ENCODE measurements around the gene TPP1. TPM values are rescaled to one million over a fixed set of nuclear protein-coding genes. Genes with fewer than 3 reads are reported as not detected.

Gene TPP1
- total and polyA plus RNA-seq, 10 of the 15 experiments (the other 5 are each of a cell fraction or from before 2014, with no cell fraction given) = 7.5 to 64.6 (median 38.3) TPM

GRCh38 chr11:6652182-6652581 is 33.0 kb upstream of the TPP1 start:
- 36% methylated on average over 3 of the region's 3 CpGs for WGBS (ENCODE audit: insufficient coverage, insufficient replicate concordance, low lambda C conversion rate, missing lambda C conversion rate)
- CTCF ChIA-PET = interaction anchor here (0.7 kb wide), 1 partner anchor 90 kb away, joined by 4 read pairs; no protein-coding TSS in a partner anchor
- FAIRE-seq (no peak), ATAC-seq (no peak), DNase-seq (ENCODE audit: low read depth, low spot score) (no peak)
- Histone ChIP-seq H3K9me3 (replicated peaks; ENCODE audit: control insufficient read depth, insufficient read depth, low read length) (no peaks in the 10 kb centered on the region), H3K4me1 (ENCODE audit: control insufficient read depth, insufficient read depth, low read length) (peaks cover 3% of the 10 kb centered on the region), H3K4me3 (no peak overlapping the region), H3K9ac (ENCODE audit: control insufficient read depth, insufficient read depth, low read length) (no peak overlapping the region), H3K36me3 (ENCODE audit: control insufficient read depth in 2 of 2, insufficient read depth in 2 of 2, low read length in 1 of 2) (no peaks in the 10 kb centered on the region), H3K27ac (ENCODE audit: control insufficient read depth, insufficient read depth) (no peak overlapping the region), H2AFZ (ENCODE audit: control insufficient read depth, low read depth, low read length) (no peak overlapping the region), H4K20me1 (ENCODE audit: control insufficient read depth, insufficient read depth) (no peaks in the 10 kb centered on the region), H3K27me3 (replicated peaks in 1 of 2; ENCODE audit: control insufficient read depth in 2 of 2, insufficient read depth in 2 of 2, low read length in 1 of 2) (peaks cover 4% of the 10 kb centered on the region in 2 experiments), H3K4me2 (ENCODE audit: control insufficient read depth, insufficient read depth) (no peak overlapping the region), H3K79me2 (ENCODE audit: control insufficient read depth, insufficient read depth, low read length) (no peaks in the 10 kb centered on the region)
- in situ Hi-C loops (cut with MboI) = no loop called here
- SMC1A ChIA-PET (ENCODE audit: uncharacterized antibody, unreplicated experiment) = interaction anchor here (0.6 to 1.4 kb wide), 4 partner anchors 10 to 33 kb away, joined by 3 read pairs; partner anchors contain the start of gene TPP1
- POLR2A ChIA-PET = no interaction called here
- TF ChIP-seq CHD2 (IDR thresholded peaks at IDR 0.05; ENCODE audit: borderline replicate concordance, low read depth, low read length) (no peak), HDAC6 (IDR thresholded peaks at IDR 0.05; ENCODE audit: unreplicated experiment) (no peak), DPF2 (IDR thresholded peaks at IDR 0.05) (no peak), REST (IDR thresholded peaks at IDR 0.05; ENCODE audit: low read depth, low read length) (no peak), RUNX3 (IDR thresholded peaks at IDR 0.05; ENCODE audit: low read length) (no peak), EGR1 (IDR thresholded peaks at IDR 0.05; ENCODE audit: borderline replicate concordance in 1 of 2, low read depth in 2 of 2, low read length in 2 of 2) (no peak), BHLHE40 (IDR thresholded peaks at IDR 0.05; ENCODE audit: borderline replicate concordance in 1 of 2, low read depth in 2 of 2, low read length in 1 of 2) (no peak), ZNF217 (IDR thresholded peaks at IDR 0.05) (no peak), PAX8 (IDR thresholded peaks at IDR 0.05) (no peak), CBFB (IDR thresholded peaks at IDR 0.05; ENCODE audit: low read depth) (no peak), FOXM1 (IDR thresholded peaks at IDR 0.05; ENCODE audit: low read depth, low read length) (no peak), KLF5 (IDR thresholded peaks at IDR 0.05; ENCODE audit: partially characterized antibody) (no peak), POLR2A (IDR thresholded peaks at IDR 0.05; ENCODE audit: low read depth, low read length) (no peak), RAD51 (IDR thresholded peaks at IDR 0.05) (no peak), IKZF1 (conservative IDR thresholded peaks at IDR 0.05) (no peak)
- RAD21 ChIA-PET (ENCODE audit: unreplicated experiment) = no interaction called here
- intact Hi-C loops (cut with micrococcal nuclease; ENCODE audit: unreplicated experiment) = no loop called here
- no TSS peak for BruUV-seq (replicated peaks)

Measured in GM12878 (cell line).